Measurements from ENCODE around the gene ABCC10. TPM values are rescaled to one million over a fixed set of nuclear protein-coding genes. Genes with fewer than 3 reads are reported as not detected.

Gene ABCC10
- total RNA-seq, 2 donors from 2014 or later = 18.0 to 38.1 TPM

Small RNAs within 50 kb of the gene (microRNA-seq; reads per million reads assigned to microRNA genes)
- 0.75 reads per million for gene MIR6780B

Small RNAs within 50 kb of the gene (small RNA-seq; reads per million reads assigned to genes)
- gene MIR6780B (0 reads per million in 2 donors), gene RNU6-1113P (0 reads per million in 2 donors)

Other genes with a start within 250 kb of the ABCC10 start
- 10 to 100 TPM; 22.9 to 87.0 TPM for gene CUL9, start 245.3 kb upstream of the ABCC10 start, total RNA-seq
- gene DNPH1, start 198.1 kb upstream of the ABCC10 start, total RNA-seq = 100 to 1,000 TPM in 1 of 2 donors, 10 to 100 TPM in 1; 40.3 to 138 TPM
- gene TTBK1, start 184.1 kb upstream of the ABCC10 start, total RNA-seq = under 1 TPM; 0.18 to 0.62 TPM
- gene SLC22A7, start 129.3 kb upstream of the ABCC10 start, total RNA-seq = not detected
- 1 to 10 TPM in 1 of 2 donors, under 1 TPM in 1; 0.55 to 7.3 TPM for gene CRIP3, start 118.7 kb upstream of the ABCC10 start, total RNA-seq
- gene ZNF318, start 57.9 kb upstream of the ABCC10 start, total RNA-seq = 10 to 100 TPM; 15.1 to 41.6 TPM
- gene DLK2, start 28.0 kb downstream of the ABCC10 start, total RNA-seq = 10 to 100 TPM; 13.5 to 46.1 TPM
- gene TJAP1, start 50.0 kb downstream of the ABCC10 start, total RNA-seq = 10 to 100 TPM; 29.1 to 51.6 TPM
- gene LRRC73, start 82.8 kb downstream of the ABCC10 start, total RNA-seq = 1 to 10 TPM in 1 of 2 donors, under 1 TPM in 1; 0.68 to 4.0 TPM
- gene YIPF3, start 89.4 kb downstream of the ABCC10 start, total RNA-seq = 100 to 1,000 TPM; 162 to 180 TPM
- gene POLR1C, start 89.5 kb downstream of the ABCC10 start, total RNA-seq = 10 to 100 TPM; 24.4 to 37.2 TPM
- 10 to 100 TPM; 17.9 to 33.3 TPM for gene XPO5, start 148.5 kb downstream of the ABCC10 start, total RNA-seq
- gene POLH, start 148.6 kb downstream of the ABCC10 start, total RNA-seq = 10 to 100 TPM in 1 of 2 donors, 1 to 10 TPM in 1; 9.2 to 11.8 TPM
- gene GTPBP2, start 201.7 kb downstream of the ABCC10 start, total RNA-seq = 10 to 100 TPM; 22.4 to 54.9 TPM
- 10 to 100 TPM; 24.9 to 46.8 TPM for gene MAD2L1BP, start 208.3 kb downstream of the ABCC10 start, total RNA-seq
- 1 to 10 TPM in 1 of 2 donors, under 1 TPM in 1; 0.23 to 1.9 TPM for gene RSPH9, start 217.5 kb downstream of the ABCC10 start, total RNA-seq